Muscle of leg (tissue), 11 donors: Measurements from ENCODE around the gene KRT79. TPM values are rescaled to one million over a fixed set of nuclear protein-coding genes. Genes with fewer than 3 reads are reported as not detected.
"Not testable (repeated sequence)": the region's sequence is repeated elsewhere in the genome, so short reads cannot be mapped to it uniquely, and the experiment has no call there.

ENCODE experiments used
- DNase-seq: peaks from one replicate; pipeline ENCODE4 v3.0.0; 2013
- H3K27ac ChIP-seq: one replicate; pipeline ENCODE4 v1.5.1; 2013; ENCODE audit warnings: mild to moderate bottlenecking, low read length, control low read depth
- H3K27me3 ChIP-seq: one replicate; pipeline ENCODE4 v1.6.1; 2013; ENCODE audit warnings: low read length; ENCODE audit not compliant: control insufficient read depth, insufficient read depth
- H3K36me3 ChIP-seq: one replicate; pipeline ENCODE4 v1.6.1; 2013; ENCODE audit warnings: low read length; ENCODE audit not compliant: control insufficient read depth, insufficient read depth
- H3K4me1 ChIP-seq: one replicate; pipeline ENCODE4 v1.6.1; 2013; ENCODE audit warnings: low read length; ENCODE audit not compliant: control insufficient read depth, insufficient read depth
- H3K4me3 ChIP-seq: one replicate; pipeline ENCODE4 v1.5.1; 2013; ENCODE audit warnings: low read length, control low read depth
- H3K9me3 ChIP-seq: replicated peaks from 2 replicates; pipeline ENCODE4 v1.6.1; 2013; ENCODE audit warnings: low read depth, low read length; ENCODE audit not compliant: control insufficient read depth
- WGBS: methylation state at CpG from one replicate; pipeline ENCODE4 v1.1.5; 2013; ENCODE audit warnings: missing lambda C conversion rate; ENCODE audit not compliant: insufficient coverage; 5-methylcytosine and 5-hydroxymethylcytosine counted together
- polyA plus RNA-seq, 8 donors: library from polyadenylated mRNA; unstranded; fragments of 120-200 nt; gene quantifications; one replicate each; pipeline versions ENCODE4 v1.2.1 to v1.2.3, GENCODE V29; 2013; ENCODE audit warnings: inconsistent platforms in 1 of 8, low replicate concordance in 1 of 8; ENCODE audit not compliant: insufficient read length in 8 of 8, insufficient read depth in 1 of 8
- total RNA-seq: library from RNA; stranded (reverse); fragments of 120-200 nt; gene quantifications from one replicate; pipeline ENCODE4 v1.2.4, GENCODE V29; 2013

KRT79 gene
- total and polyA plus RNA-seq, 9 donors: not detected

DNA sequence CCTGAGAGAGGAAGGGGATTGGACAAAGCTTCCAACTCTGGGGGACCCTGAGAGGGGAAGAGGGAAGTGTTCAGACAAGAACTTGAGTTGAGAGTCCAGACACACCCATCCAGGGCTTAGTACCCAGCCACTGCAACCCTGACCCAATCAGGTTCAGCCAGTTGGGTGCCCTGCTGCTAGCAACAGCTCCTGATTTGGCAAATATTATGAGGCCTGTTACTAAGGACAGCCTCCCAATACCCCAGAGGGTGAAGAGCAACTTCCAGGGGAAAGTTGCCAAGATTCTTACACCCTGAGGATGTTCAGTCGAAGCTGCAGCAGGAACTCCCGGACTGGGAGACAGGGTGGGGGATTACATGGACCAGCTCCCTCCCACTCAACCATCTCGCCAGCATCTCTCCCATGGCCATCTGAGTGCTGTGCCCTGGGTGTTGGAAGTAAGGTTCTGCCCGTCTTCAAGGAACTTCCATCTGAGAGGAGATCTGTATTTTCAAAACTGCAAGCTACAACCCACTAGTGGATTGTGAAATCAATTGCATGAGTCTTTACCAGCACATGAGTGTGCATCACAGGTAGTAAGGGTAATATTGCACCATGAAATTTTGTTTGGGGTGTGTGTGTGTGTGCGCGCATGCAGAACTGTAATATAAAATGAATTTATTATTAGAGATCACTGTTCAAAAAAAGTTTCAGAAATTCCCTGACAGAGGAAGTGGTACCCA lies 26.2 kb upstream of the KRT79 start:
- no peak overlapping the region for H3K4me3 ChIP-seq
- H3K9me3 ChIP-seq: no peaks in the 10 kb centered on the region
- H3K4me1 ChIP-seq: no peaks in the 10 kb centered on the region
- WGBS: no CpG with 5 or more reads among the region's 6 CpGs
- no peak for DNase-seq
- H3K27me3 ChIP-seq: no peaks in the 10 kb centered on the region
- H3K27ac ChIP-seq: no peak overlapping the region
- no peaks in the 10 kb centered on the region for H3K36me3 ChIP-seq

- WGBS: no CpG with 5 or more reads among the region's 3 CpGs
- Histone ChIP-seq H3K4me1 (no peaks in the 10 kb centered on the region), H3K27me3 (no peaks in the 10 kb centered on the region), H3K27ac (no peak overlapping the region), H3K4me3 (no peak overlapping the region), H3K36me3 (no peaks in the 10 kb centered on the region), H3K9me3 (no peaks in the 10 kb centered on the region)
- no peak for DNase-seq
Observed at GRCh38 chr12:52857500-52857899, 23.4 kb upstream of the KRT79 start.

DNA sequence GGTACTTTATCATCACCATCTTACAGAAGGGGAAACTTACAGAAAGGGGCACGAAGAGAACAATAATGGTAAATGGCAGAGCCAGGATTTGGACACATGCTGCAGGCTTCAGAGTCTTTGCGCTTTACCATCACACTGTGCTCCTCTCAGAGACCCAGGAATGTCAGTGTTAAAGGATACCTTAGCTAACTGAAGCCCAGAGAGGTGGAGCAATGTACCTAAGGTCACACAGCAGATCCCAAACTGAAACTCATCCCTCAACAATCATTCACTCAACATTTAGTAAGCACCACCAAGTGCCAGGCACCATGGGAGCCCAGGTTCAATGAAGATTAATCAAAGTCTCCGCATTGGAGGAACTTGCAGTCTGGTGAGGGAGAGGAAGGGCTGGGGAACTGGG lies 22.7 kb upstream of the KRT79 start:
- H3K27me3 ChIP-seq: no peaks in the 10 kb centered on the region

DNA sequence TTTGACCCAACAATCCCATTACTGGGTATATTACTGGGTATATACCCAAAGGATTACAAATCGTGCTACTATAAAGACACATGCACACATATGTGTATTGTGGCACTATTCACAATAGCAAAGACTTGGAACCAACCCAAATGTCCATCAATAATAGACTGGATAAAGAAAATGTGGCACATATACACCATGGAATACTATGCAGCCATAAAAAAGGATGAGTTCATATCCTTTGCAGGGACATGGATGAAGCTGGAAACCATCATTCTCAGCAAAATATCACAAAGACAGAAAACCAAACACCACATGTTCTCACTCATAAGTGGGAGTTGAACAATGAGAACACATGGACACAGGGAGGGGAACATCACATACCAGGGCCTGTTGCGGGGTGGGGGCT lies 22.0 kb upstream of the KRT79 start:
- not testable (repeated sequence) for H3K27ac ChIP-seq, DNase-seq, H3K36me3 ChIP-seq, H3K4me3 ChIP-seq, H3K4me1 ChIP-seq, H3K27me3 ChIP-seq, H3K9me3 ChIP-seq
- no CpG with 5 or more reads among the region's 2 CpGs for WGBS

More for the DNA sequence above, 22.7 kb upstream of the KRT79 start:
- no peak overlapping the region for H3K4me3 ChIP-seq
- no peaks in the 10 kb centered on the region for H3K4me1 ChIP-seq
- DNase-seq: no peak
- no peaks in the 10 kb centered on the region for H3K36me3 ChIP-seq
- H3K9me3 ChIP-seq: no peaks in the 10 kb centered on the region
- 100% methylated on average over 1 of the region's 3 CpGs for WGBS
- H3K27ac ChIP-seq: no peak overlapping the region

DNA sequence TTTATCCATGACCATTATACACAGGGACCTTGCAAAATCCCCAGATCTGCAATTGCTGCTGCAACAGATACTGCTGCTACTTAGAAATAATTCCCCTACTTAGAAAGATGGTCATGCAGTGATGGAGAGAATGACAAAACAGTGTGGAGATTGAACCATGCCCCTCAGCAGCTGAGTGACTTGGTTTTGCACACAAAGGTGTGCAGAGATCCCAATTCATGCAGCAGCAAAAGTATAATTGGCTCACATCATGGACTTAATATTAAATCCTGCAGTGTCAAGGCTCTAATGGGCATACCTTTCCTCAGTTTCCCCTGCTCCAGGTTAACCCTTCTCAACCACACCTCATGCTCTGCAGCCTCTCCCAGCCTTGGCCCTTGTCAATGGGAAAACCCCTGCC lies 17.7 kb upstream of the KRT79 start:
- Histone ChIP-seq H3K9me3 (no peaks in the 10 kb centered on the region), H3K36me3 (no peaks in the 10 kb centered on the region), H3K4me1 (no peaks in the 10 kb centered on the region), H3K27me3 (peaks cover 3% of the 10 kb centered on the region), H3K27ac (no peak overlapping the region), H3K4me3 (no peak overlapping the region)
- no peak for DNase-seq

- no peak for DNase-seq
- Histone ChIP-seq H3K27ac (no peak overlapping the region), H3K4me3 (no peak overlapping the region), H3K4me1 (no peaks in the 10 kb centered on the region), H3K27me3 (peaks cover 3% of the 10 kb centered on the region), H3K9me3 (no peaks in the 10 kb centered on the region), H3K36me3 (no peaks in the 10 kb centered on the region)
- 76% methylated on average over 2 of the region's 5 CpGs for WGBS
Observed at GRCh38 chr12:52850681-52851080, 16.6 kb upstream of the KRT79 start.

GRCh38 chr12:52849511-52849910 lies 15.4 kb upstream of the KRT79 start:
- Histone ChIP-seq H3K4me3 (no peak overlapping the region), H3K27me3 (peaks cover 3% of the 10 kb centered on the region), H3K36me3 (no peaks in the 10 kb centered on the region), H3K27ac (no peak overlapping the region), H3K4me1 (no peaks in the 10 kb centered on the region), H3K9me3 (no peaks in the 10 kb centered on the region)
- 80% methylated on average over 3 of the region's 6 CpGs for WGBS
- no peak for DNase-seq

GRCh38 chr12:52848661-52849255 lies 14.6 kb upstream of the KRT79 start, which contains the start of gene KRT78:
Gene KRT78, minus strand, starts transcription at chr12:52848994. Its CDS starts 64 bp downstream, at chr12:52848930.
- Histone ChIP-seq H3K4me1 (no peaks in the 10 kb centered on the region), H3K4me3 (no peak within 1 kb of the TSS), H3K27ac (no peak within 1 kb of the TSS), H3K36me3 (no peaks in the 10 kb centered on the region), H3K9me3 (no peaks in the 10 kb centered on the region), H3K27me3 (peaks cover 3% of the 10 kb centered on the region)
- 75% methylated on average over 13 of the region's 16 CpGs for WGBS
- DNase-seq: no peak

DNA sequence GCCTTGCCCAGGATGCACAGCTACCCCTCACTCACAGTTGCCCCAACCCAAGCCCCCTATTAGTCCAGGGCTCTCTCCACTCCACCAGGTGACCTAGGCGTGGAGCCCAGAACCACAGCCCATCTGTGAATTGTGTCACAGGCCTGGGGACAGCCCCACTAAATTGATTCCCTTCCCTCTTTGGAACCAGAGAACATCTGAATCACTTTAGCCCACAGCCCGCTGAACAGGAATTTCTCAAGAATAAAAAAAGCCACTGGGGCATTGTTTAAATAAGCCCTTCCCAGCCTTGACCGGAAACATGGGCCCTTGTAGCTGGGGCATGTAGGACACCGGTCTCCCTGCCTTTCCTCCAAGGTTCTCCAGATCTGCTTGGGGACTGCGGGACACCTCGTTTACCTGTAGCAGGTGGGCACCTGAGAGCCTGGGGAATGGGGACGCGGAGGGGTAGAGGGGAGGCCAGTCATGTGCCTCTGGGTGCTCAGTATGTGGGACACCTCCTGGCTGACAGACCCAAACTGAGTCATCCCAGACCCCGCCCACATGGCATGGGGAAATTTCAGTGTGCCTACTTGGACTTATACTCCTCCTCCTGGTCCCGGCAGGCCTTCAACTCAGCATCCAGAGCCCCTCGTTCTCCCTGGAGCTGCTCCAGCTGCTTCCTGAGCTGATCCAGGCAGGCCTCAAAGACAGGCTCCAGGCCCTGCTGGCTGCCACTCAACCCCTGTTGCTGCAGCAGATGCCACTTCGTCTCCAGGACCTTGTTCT lies 13.4 kb upstream of the KRT79 start:
- Histone ChIP-seq H3K27ac (no peak overlapping the region), H3K4me1 (no peaks in the 10 kb centered on the region), H3K27me3 (peaks cover 5% of the 10 kb centered on the region), H3K36me3 (no peaks in the 10 kb centered on the region), H3K9me3 (no peaks in the 10 kb centered on the region), H3K4me3 (no peak overlapping the region)
- 72% methylated on average over 12 of the region's 12 CpGs for WGBS
- DNase-seq: no peak

DNA sequence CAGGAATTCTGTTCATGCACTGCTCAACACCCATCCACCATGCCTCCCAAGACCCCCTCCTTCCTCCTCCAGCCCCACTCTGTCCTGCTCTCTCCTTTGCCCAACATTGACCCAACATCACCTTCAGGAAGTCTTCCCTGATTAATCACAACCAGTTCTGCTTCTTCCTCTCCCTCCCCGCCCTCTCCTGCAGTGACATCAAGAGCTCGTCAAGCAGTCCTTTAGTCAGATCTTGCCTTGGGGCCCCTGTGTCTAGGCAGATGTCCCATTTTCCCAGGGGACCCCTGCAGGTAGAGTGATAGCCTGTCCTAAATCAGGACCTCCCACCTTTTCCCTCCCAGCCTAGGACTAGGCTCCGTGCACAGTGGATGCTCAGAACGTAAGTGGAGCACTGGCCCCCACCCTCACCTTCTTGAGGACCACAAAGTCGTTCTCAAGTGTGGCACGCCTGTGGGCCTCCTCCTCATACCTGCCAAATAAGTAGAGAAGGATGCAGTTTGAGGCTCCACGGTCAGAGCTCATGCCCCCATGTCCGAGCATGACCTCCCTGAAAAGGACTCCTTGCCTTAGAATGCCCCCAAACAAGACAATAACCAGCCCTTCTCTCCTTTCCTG lies 12.4 kb upstream of the KRT79 start:
- no peak for DNase-seq
- WGBS: 64% methylated on average over 7 of the region's 8 CpGs
- Histone ChIP-seq H3K9me3 (no peaks in the 10 kb centered on the region), H3K4me3 (no peak overlapping the region), H3K4me1 (no peaks in the 10 kb centered on the region), H3K27me3 (peaks cover 5% of the 10 kb centered on the region), H3K36me3 (no peaks in the 10 kb centered on the region), H3K27ac (no peak overlapping the region)
